Spinal cord (tissue), 10 donors: ENCODE measurements around the gene TIMM10B. TPM values are rescaled to one million over a fixed set of nuclear protein-coding genes. Genes with fewer than 3 reads are reported as not detected.
A peak's percentile ranks its signal among the peaks of the same experiment; 100 is the strongest.

Experiments
- DNase-seq, 6 donors: peaks; one replicate each; pipeline versions ENCODE4 v3.0.0 to v3.0.0-alpha.2; 2013 to 2015; ENCODE audit warnings: low spot score in 6 of 6, low read depth in 4 of 6
- H3K27ac ChIP-seq: one replicate; pipeline ENCODE4 v1.5.1; 2013; ENCODE audit warnings: low read depth, low read length, control low read depth
- H3K27me3 ChIP-seq: one replicate; pipeline ENCODE4 v1.6.1; 2013; ENCODE audit warnings: low read length; ENCODE audit not compliant: control insufficient read depth, insufficient read depth
- H3K36me3 ChIP-seq: one replicate; pipeline ENCODE4 v1.6.1; 2013; ENCODE audit warnings: low read length; ENCODE audit not compliant: control insufficient read depth, insufficient read depth
- H3K4me1 ChIP-seq: one replicate; pipeline ENCODE4 v1.6.1; 2013; ENCODE audit warnings: low read length; ENCODE audit not compliant: control insufficient read depth, insufficient read depth
- H3K4me3 ChIP-seq: one replicate; pipeline ENCODE4 v1.5.1; 2013; ENCODE audit warnings: low read depth, low read length, control low read depth
- H3K9me3 ChIP-seq: one replicate; pipeline ENCODE4 v1.6.1; 2013; ENCODE audit warnings: low read length; ENCODE audit not compliant: control insufficient read depth, insufficient read depth
- WGBS: methylation state at CpG from one replicate; pipeline ENCODE4 v1.1.5; 2013; ENCODE audit warnings: missing lambda C conversion rate; ENCODE audit not compliant: insufficient coverage; 5-methylcytosine and 5-hydroxymethylcytosine counted together
- long read RNA-seq, 4 donors: transcript quantifications; one replicate each; lab custom pipeline, GENCODE V29; 2026
- polyA plus RNA-seq, 2 donors: library from polyadenylated mRNA; unstranded; fragments of 120-200 nt; gene quantifications; one replicate each; pipeline ENCODE4 v1.2.1, GENCODE V29; 2013; ENCODE audit not compliant: insufficient read length in 2 of 2
- total RNA-seq, 2 donors: library from RNA; depleted of rRNA in 1 of 2; stranded (reverse); fragments of 120-200 nt in 1 of 2; fragments of >200 nt in 1 of 2; gene quantifications; one replicate each; pipeline versions ENCODE4 v1.2.3 to v1.2.4, GENCODE V29; 2013 to 2014
- donor health status: healthy.

TIMM10B gene, protein sequence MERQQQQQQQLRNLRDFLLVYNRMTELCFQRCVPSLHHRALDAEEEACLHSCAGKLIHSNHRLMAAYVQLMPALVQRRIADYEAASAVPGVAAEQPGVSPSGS
- total RNA-seq (10 to 100 TPM; 34.5 to 34.8 TPM), polyA plus RNA-seq (10 to 100 TPM; 29.9 to 31.2 TPM)
- long read RNA-seq, donor 1, transcript TIMM10B-201 (3 exons, 2,840 nt): major isoform, 10 of 14 reads
- long read RNA-seq, donor 1, partial matches to known transcripts: 0 of 14 reads
- long read RNA-seq, donor 1, other reads (novel, unspliced or antisense): 0 of 14 reads
- long read RNA-seq, donor 2, transcript TIMM10B-201 (3 exons, 2,840 nt): major isoform, 8 of 10 reads
- long read RNA-seq, donor 2, partial matches to known transcripts: 0 of 10 reads
- long read RNA-seq, donor 2, other reads (novel, unspliced or antisense): 0 of 10 reads
- long read RNA-seq, donor 3, transcript TIMM10B-201 (3 exons, 2,840 nt): major isoform, 9 of 12 reads
- long read RNA-seq, donor 3, partial matches to known transcripts: 0 of 12 reads
- long read RNA-seq, donor 3, other reads (novel, unspliced or antisense): 0 of 12 reads
- long read RNA-seq, donor 4, transcript TIMM10B-201 (3 exons, 2,840 nt): major isoform, 13 of 17 reads
- long read RNA-seq, donor 4, partial matches to known transcripts: 0 of 17 reads
- long read RNA-seq, donor 4, other reads (novel, unspliced or antisense): 0 of 17 reads

DNA sequence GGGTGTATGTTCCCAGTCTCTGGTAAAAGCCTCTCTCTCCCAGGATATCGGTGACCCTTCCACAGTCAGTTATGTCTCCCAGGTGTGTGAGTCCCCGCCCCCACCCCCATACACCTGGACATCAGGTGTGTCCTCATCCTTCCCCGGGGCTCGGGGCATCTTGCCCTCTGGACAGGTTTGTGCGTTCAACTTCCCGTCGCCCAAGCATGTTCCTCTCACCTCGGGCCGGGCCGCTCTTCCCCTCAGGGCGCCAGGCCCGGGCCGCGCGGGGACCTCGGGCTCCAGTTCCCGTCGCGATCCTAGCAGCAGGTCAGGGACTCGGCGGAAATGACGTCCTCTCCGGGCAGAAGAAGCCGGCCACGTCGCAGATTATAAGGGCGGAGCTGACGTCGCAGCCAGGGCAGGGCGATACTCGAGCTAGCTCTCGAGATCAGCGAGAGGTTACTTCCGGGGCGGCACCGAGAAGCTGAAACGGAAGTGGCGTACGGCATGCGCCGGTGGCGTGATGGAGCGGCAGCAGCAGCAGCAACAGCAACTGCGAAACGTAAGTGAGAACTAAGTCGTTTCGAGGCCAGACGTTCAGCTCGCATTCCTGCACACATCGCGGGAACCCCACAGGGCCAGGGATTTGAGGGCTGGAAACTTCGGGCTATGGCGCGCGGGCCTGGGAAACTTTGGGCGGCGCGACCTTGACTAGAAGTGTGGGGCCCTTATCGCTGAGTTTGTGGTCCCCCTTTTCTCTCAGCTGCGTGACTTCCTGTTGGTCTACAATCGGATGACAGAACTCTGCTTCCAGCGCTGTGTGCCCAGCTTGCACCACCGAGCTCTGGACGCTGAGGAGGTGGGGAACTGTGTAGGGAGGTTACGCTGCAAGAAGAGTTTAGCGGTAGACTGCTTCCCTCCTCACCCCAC lies at the start of gene TIMM10B, which contains the start of gene ARFIP2:
TIMM10B (plus strand) TSS at position 490 of the 912 bp plus-strand sequence; CDS start at position 506, 16 bp downstream.
ARFIP2 (minus strand) TSS at position 320 of the 912 bp plus-strand sequence. CDS start 910 bp downstream, outside the sequence.
- Histone ChIP-seq H3K4me3 (peak within 1 kb of the TSS; percentile 96), H3K27me3 (no peaks in the 10 kb centered on the region), H3K36me3 (peaks cover 41% of the 10 kb centered on the region), H3K9me3 (no peaks in the 10 kb centered on the region), H3K4me1 (peaks cover 25% of the 10 kb centered on the region), H3K27ac (peak within 1 kb of the TSS; percentile 93)
- DNase-seq: peak; percentile 86 to 99 (median 95)
- under 1% methylated on average over 59 of the region's 66 CpGs for WGBS

DNA sequence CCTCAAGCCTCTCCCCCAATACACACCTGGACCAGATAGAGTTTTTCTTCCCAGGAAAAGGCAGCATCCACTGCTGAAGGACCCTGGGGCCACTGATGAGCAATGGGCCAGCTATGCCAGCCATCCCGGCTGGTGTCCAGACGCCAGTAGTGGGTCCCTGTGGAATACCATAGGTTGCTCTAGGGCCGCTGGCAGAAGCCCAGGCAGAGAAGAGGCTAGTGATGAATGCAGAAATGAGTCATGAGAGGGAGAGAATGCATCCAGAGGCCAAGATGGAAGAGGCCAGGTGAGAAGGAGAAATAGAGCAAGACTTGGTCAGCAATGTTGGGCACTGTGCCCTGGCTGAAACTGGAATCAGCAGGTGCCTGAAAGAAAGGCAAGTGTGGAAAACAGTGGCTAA lies 49.4 kb upstream of the TIMM10B start:
- DNase-seq: no peak
- Histone ChIP-seq H3K4me1 (no peaks in the 10 kb centered on the region), H3K36me3 (no peaks in the 10 kb centered on the region), H3K27ac (no peak overlapping the region), H3K27me3 (no peaks in the 10 kb centered on the region), H3K4me3 (no peak overlapping the region), H3K9me3 (no peaks in the 10 kb centered on the region)
- WGBS: 74% methylated on average over 3 of the region's 3 CpGs

- Histone ChIP-seq H3K36me3 (no peaks in the 10 kb centered on the region), H3K27ac (no peak overlapping the region), H3K27me3 (no peaks in the 10 kb centered on the region), H3K4me1 (no peaks in the 10 kb centered on the region), H3K4me3 (no peak overlapping the region), H3K9me3 (no peaks in the 10 kb centered on the region)
- DNase-seq: no peak
- WGBS: 75% methylated on average over 1 of the region's 5 CpGs
These were observed 47.2 kb upstream of the TIMM10B start for GRCh38 chr11:6433998-6434660.

- WGBS: 93% methylated on average over 7 of the region's 12 CpGs
- no peak for DNase-seq
- Histone ChIP-seq H3K36me3 (no peaks in the 10 kb centered on the region), H3K27me3 (no peaks in the 10 kb centered on the region), H3K9me3 (no peaks in the 10 kb centered on the region), H3K4me3 (no peak overlapping the region), H3K4me1 (no peaks in the 10 kb centered on the region), H3K27ac (no peak overlapping the region)
These were observed 43.9 kb upstream of the TIMM10B start for GRCh38 chr11:6437423-6437822.

DNA sequence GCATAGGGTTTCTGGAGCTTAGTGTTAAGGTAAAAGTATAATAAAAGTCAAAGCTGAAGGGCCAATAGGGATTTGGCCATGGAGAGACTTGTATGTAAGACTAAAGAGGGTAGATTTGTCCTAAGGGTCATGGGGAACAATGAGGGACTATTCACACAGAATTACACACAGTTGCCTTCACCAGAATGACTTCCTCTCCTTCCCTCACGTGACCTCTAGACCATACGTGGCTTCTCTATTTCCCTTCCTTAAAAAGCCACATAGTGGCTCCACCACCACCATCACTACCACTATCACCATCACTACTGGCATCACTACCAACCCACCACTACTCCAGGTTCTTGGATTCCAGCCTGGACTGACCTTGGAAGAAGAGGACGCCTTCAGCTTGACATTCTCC lies 43.3 kb upstream of the TIMM10B start:
- no peak overlapping the region for H3K4me3 ChIP-seq
- no peaks in the 10 kb centered on the region for H3K27me3 ChIP-seq
- WGBS: 81% methylated on average over 3 of the region's 3 CpGs
- H3K9me3 ChIP-seq: no peaks in the 10 kb centered on the region
- H3K27ac ChIP-seq: no peak overlapping the region
- H3K36me3 ChIP-seq: no peaks in the 10 kb centered on the region
- H3K4me1 ChIP-seq: no peaks in the 10 kb centered on the region
- DNase-seq: no peak

GRCh38 chr11:6438979-6439571 lies 42.2 kb upstream of the TIMM10B start:
- no peaks in the 10 kb centered on the region for H3K27me3 ChIP-seq
- no peaks in the 10 kb centered on the region for H3K9me3 ChIP-seq
- DNase-seq: peak in 3 of 6 donors; percentile 6 to 74 (median 58)
- 11% methylated on average over 1 of the region's 1 CpG for WGBS
- H3K4me1 ChIP-seq: no peaks in the 10 kb centered on the region
- H3K36me3 ChIP-seq: no peaks in the 10 kb centered on the region
- no peak overlapping the region for H3K4me3 ChIP-seq
- H3K27ac ChIP-seq: no peak overlapping the region

- Histone ChIP-seq H3K9me3 (no peaks in the 10 kb centered on the region), H3K36me3 (no peaks in the 10 kb centered on the region), H3K4me1 (no peaks in the 10 kb centered on the region), H3K27me3 (no peaks in the 10 kb centered on the region), H3K4me3 (no peak within 1 kb of the TSS), H3K27ac (no peak within 1 kb of the TSS)
- DNase-seq: no peak
- 86% methylated on average over 2 of the region's 3 CpGs for WGBS
These were observed 40.4 kb upstream of the TIMM10B start, which contains the start of gene HPX for GRCh38 chr11:6440906-6441358. Gene HPX, minus strand, starts transcription at chr11:6440987. Its CDS starts 24 bp downstream, at chr11:6440963.

GRCh38 chr11:6442441-6442840 lies 38.9 kb upstream of the TIMM10B start:
- no peak for DNase-seq
- WGBS: 90% methylated on average over 4 of the region's 4 CpGs
- H3K27me3 ChIP-seq: no peaks in the 10 kb centered on the region
- no peaks in the 10 kb centered on the region for H3K36me3 ChIP-seq
- H3K9me3 ChIP-seq: no peaks in the 10 kb centered on the region
- H3K4me3 ChIP-seq: no peak overlapping the region
- H3K27ac ChIP-seq: no peak overlapping the region
- no peaks in the 10 kb centered on the region for H3K4me1 ChIP-seq
